WTC11 (cell line): Measurements from ENCODE around the gene BCO1. TPM values are rescaled to one million over a fixed set of nuclear protein-coding genes. Genes with fewer than 3 reads are reported as not detected.

ENCODE experiments used
- ATAC-seq: fragments of 200-7000 bp; cut with Tn5 transposase; 2 replicates; pipeline ENCODE4 v1.10.0; 2021; ENCODE audit warnings: mild to moderate bottlenecking, moderate library complexity
- CTCF ChIA-PET: fragments of 300-600 bp; sonication (Branson Sonifier 250); formaldehyde crosslinking; loops from one replicate; lab custom pipeline; 2021; ENCODE audit warnings: antibody characterized with exemption; lab: Charles Lee
- POLR2A ChIA-PET: fragments of 350-600 bp; sonication (Branson Sonifier 250); formaldehyde crosslinking; loops from one replicate; lab custom pipeline; 2021; ENCODE audit warnings: antibody characterized with exemption; lab: Charles Lee
- DNase-seq: peaks from one replicate; pipeline ENCODE4 v3.0.0; 2021; ENCODE audit warnings: low spot score
- H3K27ac Mint-ChIP-seq: 2 replicates; pipeline ENCODE4 v1.8.0; 2021; ENCODE audit warnings: mixed read lengths
- H3K27me3 Mint-ChIP-seq: 2 replicates; pipeline ENCODE4 v1.8.0; 2021; ENCODE audit warnings: low read depth, mild to moderate bottlenecking, moderate library complexity, mixed read lengths
- H3K36me3 Mint-ChIP-seq: 2 replicates; pipeline ENCODE4 v1.8.0; 2021; ENCODE audit warnings: mixed read lengths
- H3K4me1 Mint-ChIP-seq: 2 replicates; pipeline ENCODE4 v1.8.0; 2022; ENCODE audit warnings: mixed read lengths
- H3K4me3 Mint-ChIP-seq: 2 replicates; pipeline ENCODE4 v1.8.0; 2021; ENCODE audit warnings: mild to moderate bottlenecking, moderate library complexity, mixed read lengths
- H3K9me3 Mint-ChIP-seq: 2 replicates; pipeline ENCODE4 v1.8.0; 2021; ENCODE audit warnings: mixed read lengths
- CBFB ChIP-seq: sonication (generic); formaldehyde crosslinking; IDR thresholded peaks from 2 replicates; pipeline ENCODE4 v1.8.1; 2022; ENCODE audit warnings: mild to moderate bottlenecking, low read depth, missing genetic modification reagents
- FOXP1 ChIP-seq: sonication (generic); formaldehyde crosslinking; IDR thresholded peaks from 2 replicates; pipeline ENCODE4 v1.8.0; 2022; ENCODE audit warnings: missing genetic modification reagents, mild to moderate bottlenecking, moderate library complexity, borderline replicate concordance
- NFE2L1 ChIP-seq: sonication (generic); formaldehyde crosslinking; IDR thresholded peaks from 2 replicates; pipeline ENCODE4 v1.8.1; 2023; ENCODE audit warnings: missing genetic modification reagents
- SMAD4 ChIP-seq: sonication (generic); formaldehyde crosslinking; IDR thresholded peaks from 2 replicates; pipeline ENCODE4 v1.8.0; 2022; ENCODE audit warnings: mild to moderate bottlenecking, missing genetic modification reagents
- TEAD1 ChIP-seq: sonication (generic); formaldehyde crosslinking; IDR thresholded peaks from 2 replicates; pipeline ENCODE4 v1.8.0; 2022; ENCODE audit warnings: mild to moderate bottlenecking, missing genetic modification reagents
- TEAD4 ChIP-seq: sonication (generic); formaldehyde crosslinking; IDR thresholded peaks from 2 replicates; pipeline ENCODE4 v1.8.0; 2022; ENCODE audit warnings: mild to moderate bottlenecking, missing genetic modification reagents
- ZNF219 ChIP-seq: sonication (generic); formaldehyde crosslinking; IDR thresholded peaks from 2 replicates; pipeline ENCODE4 v1.8.0; 2023; ENCODE audit warnings: missing genetic modification reagents, mild to moderate bottlenecking, borderline replicate concordance
- ZNF263 ChIP-seq: sonication (generic); formaldehyde crosslinking; IDR thresholded peaks from 2 replicates; pipeline ENCODE4 v1.8.1; 2022; ENCODE audit warnings: low read depth, mild to moderate bottlenecking, moderate library complexity, missing genetic modification reagents
- total RNA-seq: library from RNA; stranded (reverse); gene quantifications from 3 replicates; pipeline ENCODE4 v1.2.3, GENCODE V29; 2021
- TF ChIP-seq, protein P1 (sequence below): sonication (generic); formaldehyde crosslinking; IDR thresholded peaks from 2 replicates; pipeline ENCODE4 v1.8.0; 2022; ENCODE audit warnings: missing genetic modification reagents
- TF ChIP-seq, protein P2 (sequence below): sonication (generic); formaldehyde crosslinking; IDR thresholded peaks from 2 replicates; pipeline ENCODE4 v1.8.1; 2022; ENCODE audit warnings: mild to moderate bottlenecking, moderate library complexity, missing genetic modification reagents
- TF ChIP-seq, protein P3 (sequence below): fragments of 250-450 bp; sonication (Bioruptor Pico); IDR thresholded peaks from 2 replicates; pipeline ENCODE4 v2.1.2; 2022; ENCODE audit warnings: mild to moderate bottlenecking, moderate library complexity
- TF ChIP-seq, protein P4 (sequence below): sonication (generic); formaldehyde crosslinking; IDR thresholded peaks from 2 replicates; pipeline ENCODE4 v1.8.1; 2023; ENCODE audit warnings: mild to moderate bottlenecking, missing genetic modification reagents
- TF ChIP-seq, protein P5 (sequence below): sonication (generic); formaldehyde crosslinking; IDR thresholded peaks from 2 replicates; pipeline ENCODE4 v1.8.1; 2022; ENCODE audit warnings: missing genetic modification reagents, borderline replicate concordance
- TF ChIP-seq, protein P6 (sequence below): sonication (generic); formaldehyde crosslinking; IDR thresholded peaks from 2 replicates; pipeline ENCODE4 v1.8.1; 2023; ENCODE audit warnings: mild to moderate bottlenecking, missing genetic modification reagents, moderate library complexity
- TF ChIP-seq, protein P7 (sequence below): sonication (generic); formaldehyde crosslinking; conservative IDR thresholded peaks from 2 replicates; pipeline ENCODE4 v1.8.1; 2022; ENCODE audit warnings: mild to moderate bottlenecking, missing genetic modification reagents

The BCO1 gene
- total RNA-seq, 1 experiment from 2014 or later, result 0.15 TPM

DNA sequence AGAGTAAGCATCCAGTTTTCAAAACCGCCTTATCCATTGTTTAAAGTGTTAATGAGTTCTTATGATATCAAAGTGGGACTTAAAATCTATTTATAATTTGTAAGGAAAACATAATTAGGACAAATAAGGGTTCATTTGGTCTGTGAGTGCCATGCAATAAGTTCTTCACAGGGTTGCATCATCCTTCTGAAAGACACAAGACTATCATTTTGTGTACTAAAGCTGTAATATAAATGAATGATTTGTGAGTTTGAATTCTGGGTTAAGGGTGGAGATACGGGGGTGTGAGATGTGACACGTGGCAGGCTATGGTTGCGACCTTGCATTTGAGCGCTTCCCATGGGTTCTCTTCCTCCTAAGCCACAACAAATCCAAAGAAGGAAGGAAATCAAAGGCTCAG lies 83.0 kb downstream of the BCO1 start:
- no peak for DNase-seq
- H3K27me3 Mint-ChIP-seq, result no peaks in the 10 kb centered on the region
- CTCF ChIA-PET, result no interaction called here
- TF ChIP-seq, protein P1, sequence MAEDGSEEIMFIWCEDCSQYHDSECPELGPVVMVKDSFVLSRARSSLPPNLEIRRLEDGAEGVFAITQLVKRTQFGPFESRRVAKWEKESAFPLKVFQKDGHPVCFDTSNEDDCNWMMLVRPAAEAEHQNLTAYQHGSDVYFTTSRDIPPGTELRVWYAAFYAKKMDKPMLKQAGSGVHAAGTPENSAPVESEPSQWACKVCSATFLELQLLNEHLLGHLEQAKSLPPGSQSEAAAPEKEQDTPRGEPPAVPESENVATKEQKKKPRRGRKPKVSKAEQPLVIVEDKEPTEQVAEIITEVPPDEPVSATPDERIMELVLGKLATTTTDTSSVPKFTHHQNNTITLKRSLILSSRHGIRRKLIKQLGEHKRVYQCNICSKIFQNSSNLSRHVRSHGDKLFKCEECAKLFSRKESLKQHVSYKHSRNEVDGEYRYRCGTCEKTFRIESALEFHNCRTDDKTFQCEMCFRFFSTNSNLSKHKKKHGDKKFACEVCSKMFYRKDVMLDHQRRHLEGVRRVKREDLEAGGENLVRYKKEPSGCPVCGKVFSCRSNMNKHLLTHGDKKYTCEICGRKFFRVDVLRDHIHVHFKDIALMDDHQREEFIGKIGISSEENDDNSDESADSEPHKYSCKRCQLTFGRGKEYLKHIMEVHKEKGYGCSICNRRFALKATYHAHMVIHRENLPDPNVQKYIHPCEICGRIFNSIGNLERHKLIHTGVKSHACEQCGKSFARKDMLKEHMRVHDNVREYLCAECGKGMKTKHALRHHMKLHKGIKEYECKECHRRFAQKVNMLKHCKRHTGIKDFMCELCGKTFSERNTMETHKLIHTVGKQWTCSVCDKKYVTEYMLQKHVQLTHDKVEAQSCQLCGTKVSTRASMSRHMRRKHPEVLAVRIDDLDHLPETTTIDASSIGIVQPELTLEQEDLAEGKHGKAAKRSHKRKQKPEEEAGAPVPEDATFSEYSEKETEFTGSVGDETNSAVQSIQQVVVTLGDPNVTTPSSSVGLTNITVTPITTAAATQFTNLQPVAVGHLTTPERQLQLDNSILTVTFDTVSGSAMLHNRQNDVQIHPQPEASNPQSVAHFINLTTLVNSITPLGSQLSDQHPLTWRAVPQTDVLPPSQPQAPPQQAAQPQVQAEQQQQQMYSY (CRISPR knock-in tag), result no peak
- TF ChIP-seq, protein P2, sequence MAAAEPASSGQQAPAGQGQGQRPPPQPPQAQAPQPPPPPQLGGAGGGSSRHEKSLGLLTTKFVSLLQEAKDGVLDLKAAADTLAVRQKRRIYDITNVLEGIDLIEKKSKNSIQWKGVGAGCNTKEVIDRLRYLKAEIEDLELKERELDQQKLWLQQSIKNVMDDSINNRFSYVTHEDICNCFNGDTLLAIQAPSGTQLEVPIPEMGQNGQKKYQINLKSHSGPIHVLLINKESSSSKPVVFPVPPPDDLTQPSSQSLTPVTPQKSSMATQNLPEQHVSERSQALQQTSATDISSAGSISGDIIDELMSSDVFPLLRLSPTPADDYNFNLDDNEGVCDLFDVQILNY (CRISPR knock-in tag), result no peak
- TF ChIP-seq, protein P3, sequence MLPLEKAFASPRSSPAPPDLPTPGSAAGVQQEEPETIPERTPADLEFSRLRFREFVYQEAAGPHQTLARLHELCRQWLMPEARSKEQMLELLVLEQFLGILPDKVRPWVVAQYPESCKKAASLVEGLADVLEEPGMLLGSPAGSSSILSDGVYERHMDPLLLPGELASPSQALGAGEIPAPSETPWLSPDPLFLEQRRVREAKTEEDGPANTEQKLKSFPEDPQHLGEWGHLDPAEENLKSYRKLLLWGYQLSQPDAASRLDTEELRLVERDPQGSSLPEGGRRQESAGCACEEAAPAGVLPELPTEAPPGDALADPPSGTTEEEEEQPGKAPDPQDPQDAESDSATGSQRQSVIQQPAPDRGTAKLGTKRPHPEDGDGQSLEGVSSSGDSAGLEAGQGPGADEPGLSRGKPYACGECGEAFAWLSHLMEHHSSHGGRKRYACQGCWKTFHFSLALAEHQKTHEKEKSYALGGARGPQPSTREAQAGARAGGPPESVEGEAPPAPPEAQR, result no peak
- TF ChIP-seq CBFB (CRISPR knock-in tag) (no peak), ZNF263 (no peak), SMAD4 (CRISPR knock-in tag) (no peak), TEAD1 (no peak), NFE2L1 (CRISPR knock-in tag) (no peak), FOXP1 (CRISPR knock-in tag) (no peak)
- TF ChIP-seq, protein P4, sequence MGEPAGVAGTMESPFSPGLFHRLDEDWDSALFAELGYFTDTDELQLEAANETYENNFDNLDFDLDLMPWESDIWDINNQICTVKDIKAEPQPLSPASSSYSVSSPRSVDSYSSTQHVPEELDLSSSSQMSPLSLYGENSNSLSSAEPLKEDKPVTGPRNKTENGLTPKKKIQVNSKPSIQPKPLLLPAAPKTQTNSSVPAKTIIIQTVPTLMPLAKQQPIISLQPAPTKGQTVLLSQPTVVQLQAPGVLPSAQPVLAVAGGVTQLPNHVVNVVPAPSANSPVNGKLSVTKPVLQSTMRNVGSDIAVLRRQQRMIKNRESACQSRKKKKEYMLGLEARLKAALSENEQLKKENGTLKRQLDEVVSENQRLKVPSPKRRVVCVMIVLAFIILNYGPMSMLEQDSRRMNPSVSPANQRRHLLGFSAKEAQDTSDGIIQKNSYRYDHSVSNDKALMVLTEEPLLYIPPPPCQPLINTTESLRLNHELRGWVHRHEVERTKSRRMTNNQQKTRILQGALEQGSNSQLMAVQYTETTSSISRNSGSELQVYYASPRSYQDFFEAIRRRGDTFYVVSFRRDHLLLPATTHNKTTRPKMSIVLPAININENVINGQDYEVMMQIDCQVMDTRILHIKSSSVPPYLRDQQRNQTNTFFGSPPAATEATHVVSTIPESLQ (CRISPR knock-in tag), result no peak
- TF ChIP-seq, all 79 proteins: peak for 0
- Mint-ChIP-seq H3K9me3 (no peaks in the 10 kb centered on the region), H3K36me3 (no peaks in the 10 kb centered on the region), H3K27ac (peak overlapping the region; percentile 37; the same call in 1 of the 2 replicates), H3K4me1 (peaks cover 12% of the 10 kb centered on the region), H3K4me3 (no peak overlapping the region)
- ATAC-seq, result no peak
- POLR2A ChIA-PET, result no interaction called here

DNA sequence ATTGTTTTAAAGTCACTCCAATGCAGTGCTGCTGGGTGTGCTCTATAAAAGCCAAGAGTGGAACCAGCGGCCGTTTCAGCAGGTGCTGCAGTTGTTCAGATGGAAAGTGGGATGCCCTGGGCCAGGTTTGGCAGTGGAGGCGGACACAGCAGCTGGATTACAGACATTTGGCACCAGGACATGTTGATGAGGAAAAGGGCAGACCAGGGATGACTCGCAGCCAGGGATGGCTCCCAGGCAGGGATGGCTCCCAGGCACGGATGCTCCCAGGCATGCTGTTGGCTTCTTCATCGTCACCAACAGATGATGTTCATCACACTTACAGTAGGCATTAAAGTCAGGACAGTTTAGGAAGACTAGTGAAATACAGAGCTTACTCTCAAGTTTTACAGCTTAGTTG lies 86.3 kb downstream of the BCO1 start:
- Mint-ChIP-seq H3K9me3 (no peaks in the 10 kb centered on the region), H3K27me3 (no peaks in the 10 kb centered on the region), H3K4me1 (peaks cover 3% of the 10 kb centered on the region; the same call in 1 of the 2 replicates), H3K36me3 (no peaks in the 10 kb centered on the region), H3K27ac (no peak overlapping the region), H3K4me3 (no peak overlapping the region)
- ChIA-PET CTCF (no interaction called here), POLR2A (no interaction called here)
- TF ChIP-seq, protein P5, sequence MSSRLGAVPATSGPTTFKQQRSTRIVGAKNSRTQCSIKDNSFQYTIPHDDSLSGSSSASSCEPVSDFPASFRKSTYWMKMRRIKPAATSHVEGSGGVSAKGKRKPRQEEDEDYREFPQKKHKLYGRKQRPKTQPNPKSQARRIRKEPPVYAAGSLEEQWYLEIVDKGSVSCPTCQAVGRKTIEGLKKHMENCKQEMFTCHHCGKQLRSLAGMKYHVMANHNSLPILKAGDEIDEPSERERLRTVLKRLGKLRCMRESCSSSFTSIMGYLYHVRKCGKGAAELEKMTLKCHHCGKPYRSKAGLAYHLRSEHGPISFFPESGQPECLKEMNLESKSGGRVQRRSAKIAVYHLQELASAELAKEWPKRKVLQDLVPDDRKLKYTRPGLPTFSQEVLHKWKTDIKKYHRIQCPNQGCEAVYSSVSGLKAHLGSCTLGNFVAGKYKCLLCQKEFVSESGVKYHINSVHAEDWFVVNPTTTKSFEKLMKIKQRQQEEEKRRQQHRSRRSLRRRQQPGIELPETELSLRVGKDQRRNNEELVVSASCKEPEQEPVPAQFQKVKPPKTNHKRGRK (CRISPR knock-in tag), result no peak
- TF ChIP-seq TEAD4 (CRISPR knock-in tag) (no peak), ZNF219 (no peak)
- TF ChIP-seq, protein P6, sequence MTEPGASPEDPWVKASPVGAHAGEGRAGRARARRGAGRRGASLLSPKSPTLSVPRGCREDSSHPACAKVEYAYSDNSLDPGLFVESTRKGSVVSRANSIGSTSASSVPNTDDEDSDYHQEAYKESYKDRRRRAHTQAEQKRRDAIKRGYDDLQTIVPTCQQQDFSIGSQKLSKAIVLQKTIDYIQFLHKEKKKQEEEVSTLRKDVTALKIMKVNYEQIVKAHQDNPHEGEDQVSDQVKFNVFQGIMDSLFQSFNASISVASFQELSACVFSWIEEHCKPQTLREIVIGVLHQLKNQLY (CRISPR knock-in tag), result no peak
- TF ChIP-seq, protein P7, sequence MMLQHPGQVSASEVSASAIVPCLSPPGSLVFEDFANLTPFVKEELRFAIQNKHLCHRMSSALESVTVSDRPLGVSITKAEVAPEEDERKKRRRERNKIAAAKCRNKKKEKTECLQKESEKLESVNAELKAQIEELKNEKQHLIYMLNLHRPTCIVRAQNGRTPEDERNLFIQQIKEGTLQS, result no peak
- no peak for ATAC-seq
- no peak for DNase-seq
